Fibroblast of lung (primary cell): Measurements from ENCODE around the gene MBTPS2. TPM values are rescaled to one million over a fixed set of nuclear protein-coding genes. Genes with fewer than 3 reads are reported as not detected.
"Not testable (repeated sequence)": the region's sequence is repeated elsewhere in the genome, so short reads cannot be mapped to it uniquely, and the experiment has no call there.

Source experiments
- DNase-seq, 2 donors: peaks; one replicate each; pipeline versions ENCODE4 v3.0.0 to v3.0.0-alpha.2; 2010; ENCODE audit warnings: low read depth in 2 of 2
- H2AFZ ChIP-seq: 2 replicates; pipeline ENCODE4 v1.5.1; 2012; ENCODE audit warnings: low read length, control low read depth, inconsistent platforms
- H3K27ac ChIP-seq: 2 replicates; pipeline ENCODE4 v1.5.1; 2011; ENCODE audit warnings: low read length, control low read depth; ENCODE audit not compliant: insufficient read depth
- H3K27me3 ChIP-seq: 2 replicates; pipeline ENCODE4 v1.5.1; 2011; ENCODE audit warnings: mild to moderate bottlenecking, low read length; ENCODE audit not compliant: control insufficient read depth, insufficient read depth
- H3K36me3 ChIP-seq: 2 replicates; pipeline ENCODE4 v1.5.1; 2011; ENCODE audit warnings: low read length; ENCODE audit not compliant: control insufficient read depth, insufficient read depth
- H3K4me1 ChIP-seq: 2 replicates; pipeline ENCODE4 v1.5.1; 2011; ENCODE audit warnings: low read length; ENCODE audit not compliant: control insufficient read depth, insufficient read depth; ENCODE audit errors: extremely low read depth
- H3K4me2 ChIP-seq: 2 replicates; pipeline ENCODE4 v1.5.1; 2011; ENCODE audit warnings: low read length, control low read depth; ENCODE audit not compliant: insufficient read depth; ENCODE audit errors: extremely low read depth
- H3K4me3 ChIP-seq, 4 experiments: fragments of 200-600 bp in 1 of 4; sonication (generic) in 1 of 4; replicated peaks in 1 of 4; 2 replicates each; pipeline ENCODE4 v1.5.1; 2011 to 2016; ENCODE audit warnings: low read length in 4 of 4, low read depth in 3 of 4, mild to moderate bottlenecking in 3 of 4, control low read depth in 2 of 4, inconsistent platforms in 1 of 4, mixed read lengths in 1 of 4; ENCODE audit not compliant: insufficient read depth in 1 of 4; ENCODE audit errors: control extremely low read depth in 1 of 4
- H3K79me2 ChIP-seq: 2 replicates; pipeline ENCODE4 v1.5.1; 2012; ENCODE audit warnings: mild to moderate bottlenecking, low read length, inconsistent platforms; ENCODE audit not compliant: control insufficient read depth, insufficient read depth
- H3K9ac ChIP-seq: 2 replicates; pipeline ENCODE4 v1.5.1; 2011; ENCODE audit warnings: mild to moderate bottlenecking, low read length, control low read depth; ENCODE audit not compliant: insufficient read depth
- H3K9me3 ChIP-seq: 2 replicates; pipeline ENCODE4 v1.5.1; 2012; ENCODE audit warnings: low read depth, low read length; ENCODE audit not compliant: control insufficient read depth, insufficient read depth
- H4K20me1 ChIP-seq: 2 replicates; pipeline ENCODE4 v1.5.1; 2011; ENCODE audit warnings: low read length; ENCODE audit not compliant: control insufficient read depth, insufficient read depth; ENCODE audit errors: extremely low read depth
- EZH2 ChIP-seq: IDR thresholded peaks from 2 replicates; pipeline ENCODE4 v1.5.1; 2012; ENCODE audit warnings: low read length, control low read depth, mild to moderate bottlenecking; ENCODE audit errors: missing control alignments
- polyA plus RNA-seq, 2 donors: library from polyadenylated mRNA; depleted of rRNA in 1 of 2; stranded (reverse) in 1 of 2; unstranded in 1 of 2; fragments of >200 nt; gene quantifications; 2 replicates each; pipeline ENCODE4 v1.2.1, GENCODE V29; 2011 to 2012; ENCODE audit warnings: missing spikeins in 1 of 2
- total RNA-seq: library from RNA; depleted of rRNA; stranded (reverse); fragments of >200 nt; gene quantifications from 2 replicates; pipeline ENCODE4 v1.2.1, GENCODE V29; 2014
- TF ChIP-seq, protein P1 (sequence below), 2 donors: IDR thresholded peaks in 1 of 2; conservative IDR thresholded peaks in 1 of 2; 1 replicate in 1 of 2; 2 replicates in 1 of 2; pipeline ENCODE4 v1.5.1; 2011 to 2012; ENCODE audit warnings: low read length in 2 of 2, control low read depth in 1 of 2, inconsistent platforms in 1 of 2, low read depth in 1 of 2, mild to moderate bottlenecking in 1 of 2

Gene MBTPS2
- total and polyA plus RNA-seq, 2 donors (not counting 1 experiment from before 2014, with no cell fraction given) = 13.0 to 31.9 TPM

DNA sequence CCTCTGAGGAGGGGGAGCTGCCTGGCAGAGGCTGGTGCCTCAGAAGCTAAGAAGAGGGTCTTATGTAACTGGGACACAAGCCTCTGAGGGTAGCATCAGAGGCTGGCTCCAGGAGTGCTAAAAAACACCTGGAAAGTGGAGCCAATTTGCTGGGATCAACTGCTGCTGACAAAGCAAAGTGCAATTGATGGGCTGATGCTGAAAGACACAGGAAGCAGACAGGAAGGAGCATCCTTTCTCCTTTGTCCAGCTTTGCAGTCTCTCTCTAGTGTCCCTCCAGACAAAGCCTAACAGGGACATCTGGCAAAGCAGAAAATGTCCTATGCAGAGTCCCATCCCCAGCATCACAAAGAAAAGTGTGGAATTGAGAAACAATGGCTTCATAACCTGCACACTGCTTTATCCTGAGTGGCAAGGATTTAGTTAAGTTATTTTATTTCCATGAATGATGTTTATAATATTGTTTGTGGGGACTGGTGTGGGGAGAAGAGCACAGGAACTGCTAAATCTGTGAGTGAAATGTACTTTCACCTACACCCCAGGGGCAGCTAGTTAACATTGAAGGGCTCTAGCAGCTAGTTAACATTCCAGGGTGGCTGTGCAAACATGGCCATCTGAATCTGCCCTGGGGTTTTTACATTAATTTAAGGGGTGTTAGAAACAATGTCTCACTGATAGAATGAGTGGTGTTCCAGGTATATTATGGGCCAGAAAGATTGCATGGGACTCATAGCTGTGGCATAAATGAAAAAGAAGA, 25.6 kb upstream of the MBTPS2 start:
- no peak for DNase-seq
- TF ChIP-seq EZH2 = no peak
- TF ChIP-seq, protein P1, sequence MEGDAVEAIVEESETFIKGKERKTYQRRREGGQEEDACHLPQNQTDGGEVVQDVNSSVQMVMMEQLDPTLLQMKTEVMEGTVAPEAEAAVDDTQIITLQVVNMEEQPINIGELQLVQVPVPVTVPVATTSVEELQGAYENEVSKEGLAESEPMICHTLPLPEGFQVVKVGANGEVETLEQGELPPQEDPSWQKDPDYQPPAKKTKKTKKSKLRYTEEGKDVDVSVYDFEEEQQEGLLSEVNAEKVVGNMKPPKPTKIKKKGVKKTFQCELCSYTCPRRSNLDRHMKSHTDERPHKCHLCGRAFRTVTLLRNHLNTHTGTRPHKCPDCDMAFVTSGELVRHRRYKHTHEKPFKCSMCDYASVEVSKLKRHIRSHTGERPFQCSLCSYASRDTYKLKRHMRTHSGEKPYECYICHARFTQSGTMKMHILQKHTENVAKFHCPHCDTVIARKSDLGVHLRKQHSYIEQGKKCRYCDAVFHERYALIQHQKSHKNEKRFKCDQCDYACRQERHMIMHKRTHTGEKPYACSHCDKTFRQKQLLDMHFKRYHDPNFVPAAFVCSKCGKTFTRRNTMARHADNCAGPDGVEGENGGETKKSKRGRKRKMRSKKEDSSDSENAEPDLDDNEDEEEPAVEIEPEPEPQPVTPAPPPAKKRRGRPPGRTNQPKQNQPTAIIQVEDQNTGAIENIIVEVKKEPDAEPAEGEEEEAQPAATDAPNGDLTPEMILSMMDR (conservative IDR thresholded peaks at IDR 0.05 in 1 of 2, IDR thresholded peaks at IDR 0.05 in 1 of 2; ENCODE audit: low read depth in 1 of 2, low read length in 2 of 2) = no peak
- no peak overlapping the region for H3K27ac ChIP-seq
- no peaks in the 10 kb centered on the region for H3K4me1 ChIP-seq
- H3K9ac ChIP-seq = no peak overlapping the region
- H3K27me3 ChIP-seq = peaks cover 2% of the 10 kb centered on the region
- no peaks in the 10 kb centered on the region for H3K36me3 ChIP-seq
- no peak overlapping the region for H3K4me3 ChIP-seq
- H3K9me3 ChIP-seq = no peaks in the 10 kb centered on the region
- no peaks in the 10 kb centered on the region for H4K20me1 ChIP-seq
- no peak overlapping the region for H2AFZ ChIP-seq
- H3K4me2 ChIP-seq = no peak overlapping the region
- no peaks in the 10 kb centered on the region for H3K79me2 ChIP-seq

DNA sequence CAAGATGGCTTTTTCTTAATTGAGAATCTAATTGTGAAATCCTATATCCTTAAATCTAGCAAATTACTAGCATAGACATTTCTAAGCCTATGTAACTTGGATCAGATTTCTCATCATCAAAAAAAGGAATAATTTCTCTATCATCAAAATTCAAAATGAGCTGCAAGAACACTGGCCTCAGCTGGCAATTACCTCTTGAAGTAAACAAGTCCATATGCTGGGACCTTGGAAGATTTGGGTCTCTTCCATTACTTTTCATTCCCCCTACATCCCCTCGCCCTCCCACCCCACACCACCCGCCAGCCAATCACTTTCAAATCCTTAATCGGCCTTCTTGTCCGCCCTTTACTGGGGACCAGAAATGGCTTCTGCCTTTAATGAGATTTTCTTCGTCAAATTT, 23.3 kb upstream of the MBTPS2 start:
- no peak for DNase-seq
- no peaks in the 10 kb centered on the region for H3K9me3 ChIP-seq
- no peaks in the 10 kb centered on the region for H3K79me2 ChIP-seq
- H3K27ac ChIP-seq = no peak overlapping the region
- TF ChIP-seq EZH2 = no peak
- TF ChIP-seq, protein P1 (conservative IDR thresholded peaks at IDR 0.05 in 1 of 2, IDR thresholded peaks at IDR 0.05 in 1 of 2; ENCODE audit: low read depth in 1 of 2, low read length in 2 of 2) = no peak
- H3K4me2 ChIP-seq = no peak overlapping the region
- no peaks in the 10 kb centered on the region for H3K4me1 ChIP-seq
- no peak overlapping the region for H3K4me3 ChIP-seq
- no peak overlapping the region for H3K9ac ChIP-seq
- H2AFZ ChIP-seq = no peak overlapping the region
- no peaks in the 10 kb centered on the region for H3K36me3 ChIP-seq
- no peaks in the 10 kb centered on the region for H4K20me1 ChIP-seq
- peaks cover 2% of the 10 kb centered on the region for H3K27me3 ChIP-seq

DNA sequence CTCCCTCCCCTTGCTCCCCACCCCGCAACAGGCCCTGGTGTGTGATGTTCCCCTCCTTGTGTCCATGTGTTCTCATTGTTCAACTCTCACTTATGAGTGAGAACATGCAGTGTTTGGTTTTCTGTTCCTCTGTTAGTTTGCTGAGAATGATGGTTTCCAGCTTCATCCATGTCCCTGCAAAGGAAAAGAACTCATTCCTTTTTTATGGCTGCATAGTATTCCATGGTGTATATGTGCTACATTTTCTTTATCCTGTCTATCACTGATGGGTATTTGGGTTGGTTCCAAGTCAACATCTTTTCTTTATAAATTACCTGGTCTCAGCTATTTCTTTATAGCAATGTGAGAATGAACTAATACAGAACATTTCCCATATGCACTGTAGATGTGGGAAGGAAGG, 19.2 kb upstream of the MBTPS2 start:
- DNase-seq, H3K9ac ChIP-seq, H3K4me2 ChIP-seq, H3K79me2 ChIP-seq, H3K36me3 ChIP-seq, H2AFZ ChIP-seq, H3K4me3 ChIP-seq, H3K27ac ChIP-seq, H3K9me3 ChIP-seq, H3K27me3 ChIP-seq, H4K20me1 ChIP-seq, H3K4me1 ChIP-seq: not testable (repeated sequence)
